Sigmoid colon (tissue), 7 donors: ENCODE data around the gene SEC23IP. TPM values are rescaled to one million over a fixed set of nuclear protein-coding genes. Genes with fewer than 3 reads are reported as not detected.
A peak's percentile ranks its signal among the peaks of the same experiment; 100 is the strongest.

ENCODE experiments used
- DNase-seq: peaks from one replicate; pipeline ENCODE4 v3.0.0-alpha.2; 2019
- H3K27ac ChIP-seq, 4 donors: fragments of 200-600 bp; sonication (generic); one replicate each; pipeline ENCODE4 v1.5.1; 2016 to 2019; ENCODE audit warnings: mild to moderate bottlenecking in 1 of 4
- H3K27me3 ChIP-seq, 3 donors: fragments of 200-600 bp; sonication (generic); one replicate each; pipeline ENCODE4 v1.5.1; 2019; ENCODE audit warnings: mild to moderate bottlenecking in 1 of 3
- H3K36me3 ChIP-seq, 4 donors: fragments of 200-600 bp; sonication (generic); one replicate each; pipeline ENCODE4 v1.5.1; 2016 to 2019
- H3K4me1 ChIP-seq, 4 donors: fragments of 200-600 bp; sonication (generic); one replicate each; pipeline ENCODE4 v1.5.1; 2017 to 2019
- H3K4me3 ChIP-seq, 4 donors: fragments of 200-600 bp; sonication (generic); one replicate each; pipeline ENCODE4 v1.5.1; 2017 to 2019; ENCODE audit warnings: mild to moderate bottlenecking in 2 of 4, moderate library complexity in 1 of 4
- H3K9me3 ChIP-seq, 4 donors: fragments of 200-600 bp in 3 of 4; sonication (generic) in 3 of 4; one replicate each; pipeline versions ENCODE4 v1.5.1 to v1.6.1; 2013 to 2019
- CTCF ChIP-seq, 4 experiments: fragments of 450-650 bp in 3 of 4; fragments of 200-600 bp in 1 of 4; IDR thresholded peaks; one replicate each; pipeline ENCODE4 v1.5.1; 2016 to 2019; ENCODE audit warnings: antibody characterized with exemption in 4 of 4, mild to moderate bottlenecking in 3 of 4, moderate library complexity in 2 of 4
- EP300 ChIP-seq, 4 donors: sonication (generic); formaldehyde crosslinking; IDR thresholded peaks; one replicate each; pipeline ENCODE4 v1.6.1; 2017; ENCODE audit warnings: antibody characterized with exemption in 4 of 4
- POLR2A ChIP-seq, 2 donors: fragments of 450-650 bp; IDR thresholded peaks; one replicate each; pipeline ENCODE4 v1.6.1; 2016; ENCODE audit warnings: antibody characterized with exemption in 2 of 2, mild to moderate bottlenecking in 2 of 2, moderate library complexity in 2 of 2
- POLR2AphosphoS5 ChIP-seq, 4 donors: sonication (generic); formaldehyde crosslinking; IDR thresholded peaks; one replicate each; pipeline ENCODE4 v1.6.1; 2017; ENCODE audit warnings: antibody characterized with exemption in 4 of 4
- WGBS, 2 donors: extraction: QIAGEN DNeasy Blood & Tissue Kit; methylation state at CpG; one replicate each; pipeline ENCODE4 v1.1.7; 2013; 5-methylcytosine and 5-hydroxymethylcytosine counted together
- intact Hi-C: fragments of 100-400 bp; cut with DNase I; formaldehyde crosslinking; loops from one replicate; pipeline ENCODE4 v1.15.1; 2023
- polyA plus RNA-seq, 3 donors: library from polyadenylated mRNA; stranded (reverse); fragments of 200-250 nt; gene quantifications; one replicate each; pipeline ENCODE4 v1.2.3, GENCODE V29; 2013
- total RNA-seq, 4 donors: library from RNA; depleted of rRNA; stranded (reverse); fragments of >200 nt; gene quantifications; one replicate each; pipeline ENCODE4 v1.1.0, GENCODE V29; 2016
- donor health status: healthy with polysubstance abuse.
- donor health status: Bipolar disorder and iron deficiency.
- donor health status: healthy.

SEC23IP gene
- total RNA-seq, result 10 to 100 TPM; 17.5 to 31.4 (median 19.1) TPM
- polyA plus RNA-seq, result 10 to 100 TPM in 2 of 3 donors, 1 to 10 TPM in 1; 8.3 to 28.8 (median 13.4) TPM

GRCh38 chr10:119892188-119893065 is at the start of gene SEC23IP:
Gene SEC23IP, plus strand, starts transcription at chr10:119892730. Its CDS starts 53 bp downstream, at chr10:119892783.
- Histone ChIP-seq H3K4me3 (peak within 1 kb of the TSS; percentile 67 to 96 (median 82)), H3K4me1 (peaks cover 0 to 51% (median 41%) of the 10 kb centered on the region in 4 donors), H3K27ac (peak within 1 kb of the TSS; percentile 86 to 93 (median 90)), H3K27me3 (no peaks in the 10 kb centered on the region), H3K9me3 (no peaks in the 10 kb centered on the region), H3K36me3 (peaks cover 0 to 6% (median 0%) of the 10 kb centered on the region in 4 donors)
- intact Hi-C loops, result loop anchor here (1.0 to 5.0 kb wide), 2 partner anchors 19 to 295 kb away; partner anchors contain the start of gene TIAL1
- TF ChIP-seq EP300 (IDR thresholded peaks at IDR 0.05) (peak in 1 of 4 donors; percentile 33), CTCF (IDR thresholded peaks at IDR 0.05) (peak in 1 of 4 experiments; percentile 14), POLR2AphosphoS5 (IDR thresholded peaks at IDR 0.05) (peak; percentile 94 to 98 (median 96)), POLR2A (IDR thresholded peaks at IDR 0.05) (peak; percentile 70 to 82)
- whole genome bisulfite sequencing, 2 donors, result 1% methylated on average over 61 of the region's 61 CpGs
- DNase-seq, result peak; percentile 99

- Histone ChIP-seq H3K4me1 (peaks cover 0 to 16% (median 9%) of the 10 kb centered on the region in 4 donors), H3K36me3 (peaks cover 7 to 93% (median 50%) of the 10 kb centered on the region in 4 donors), H3K9me3 (no peaks in the 10 kb centered on the region), H3K27me3 (no peaks in the 10 kb centered on the region), H3K4me3 (no peak overlapping the region), H3K27ac (no peak overlapping the region)
- no peak for DNase-seq
- WGBS, 2 donors, result 96 to 100% methylated on average over 1 of the region's 1 CpG
- TF ChIP-seq CTCF (IDR thresholded peaks at IDR 0.05) (no peak), EP300 (IDR thresholded peaks at IDR 0.05) (no peak), POLR2A (IDR thresholded peaks at IDR 0.05) (no peak), POLR2AphosphoS5 (IDR thresholded peaks at IDR 0.05) (no peak)
- intact Hi-C loops, result no loop called here
Measured at GRCh38 chr10:119845656-119846055, 46.9 kb upstream of the SEC23IP start.

GRCh38 chr10:119849031-119849789 is 43.3 kb upstream of the SEC23IP start:
- no peak for TF ChIP-seq EP300 (IDR thresholded peaks at IDR 0.05)
- no peak for TF ChIP-seq CTCF (IDR thresholded peaks at IDR 0.05)
- TF ChIP-seq POLR2AphosphoS5 (IDR thresholded peaks at IDR 0.05), result no peak
- no peak for TF ChIP-seq POLR2A (IDR thresholded peaks at IDR 0.05)
- Histone ChIP-seq H3K36me3 (peaks cover 0 to 87% (median 34%) of the 10 kb centered on the region in 4 donors), H3K9me3 (no peaks in the 10 kb centered on the region), H3K4me3 (no peak overlapping the region), H3K27ac (peak overlapping the region in 2 of 4 donors; percentile 33 to 36), H3K27me3 (no peaks in the 10 kb centered on the region), H3K4me1 (peaks cover 0 to 28% (median 9%) of the 10 kb centered on the region in 4 donors)
- intact Hi-C loops, result no loop called here
- WGBS, 2 donors, result 83 to 87% methylated on average over 6 of the region's 6 CpGs
- DNase-seq, result no peak

GRCh38 chr10:119849944-119850343 is 42.6 kb upstream of the SEC23IP start:
- no peak for DNase-seq
- 94% methylated on average over 3 of the region's 3 CpGs for WGBS, 2 donors
- Histone ChIP-seq H3K9me3 (no peaks in the 10 kb centered on the region), H3K27me3 (no peaks in the 10 kb centered on the region), H3K27ac (peak overlapping the region in 1 of 4 donors; percentile 36), H3K4me1 (peaks cover 0 to 28% (median 9%) of the 10 kb centered on the region in 4 donors), H3K4me3 (no peak overlapping the region), H3K36me3 (peaks cover 0 to 84% (median 30%) of the 10 kb centered on the region in 4 donors)
- TF ChIP-seq POLR2A (IDR thresholded peaks at IDR 0.05), result no peak
- intact Hi-C loops, result no loop called here
